AG09319 (cell line): ENCODE measurements around the gene NUDT8.
"Not testable (repeated sequence)": the region's sequence is repeated elsewhere in the genome, so short reads cannot be mapped to it uniquely, and the experiment has no call there.

Source experiments
- DNase-seq: peaks from one replicate; pipeline ENCODE4 v3.0.0-alpha.2; 2010; ENCODE audit warnings: low read depth; ENCODE audit errors: extremely low read depth
- CTCF ChIP-seq: IDR thresholded peaks from 2 replicates; pipeline ENCODE4 v1.5.1; 2011; ENCODE audit warnings: low read depth, mild to moderate bottlenecking, inconsistent platforms, low read length, moderate library complexity

NUDT8 gene

GRCh38 chr11:67626970-67627369 lies 2.8 kb downstream of the NUDT8 start:
- DNase-seq: no peak
- no peak for TF ChIP-seq CTCF

DNA sequence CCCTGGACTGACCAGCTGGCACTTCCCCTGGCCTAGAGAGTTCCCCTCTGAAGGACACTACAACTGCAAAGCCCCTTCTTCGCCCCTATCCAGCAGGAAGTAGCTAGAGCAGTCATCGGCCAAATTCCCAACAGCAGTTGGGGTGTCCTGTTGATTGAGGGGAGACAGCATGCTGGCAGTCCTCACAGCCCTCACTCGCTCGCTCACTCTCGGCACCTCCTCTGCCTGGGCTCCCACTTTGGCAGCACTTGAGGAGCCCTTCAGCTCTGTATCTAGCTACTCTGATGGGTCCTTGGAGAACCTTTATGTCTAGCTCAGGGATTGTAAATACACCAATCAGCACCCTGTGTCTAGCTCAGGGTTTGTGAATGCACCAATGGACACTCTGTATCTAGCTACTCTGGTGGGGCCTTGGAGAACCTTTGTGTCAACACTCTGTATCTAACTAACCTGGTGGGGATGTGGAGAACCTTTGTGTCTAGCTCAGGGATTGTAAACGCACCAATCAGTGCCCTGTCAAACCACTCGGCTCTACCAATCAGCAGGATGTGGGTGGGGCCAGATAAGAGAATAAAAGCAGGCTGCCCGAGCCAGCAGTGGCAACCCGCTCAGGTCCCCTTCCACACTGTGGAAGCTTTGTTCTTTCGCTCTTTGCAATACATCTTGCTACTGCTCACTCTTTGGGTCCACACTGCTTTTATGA lies 3.5 kb downstream of the NUDT8 start:
- not testable (repeated sequence) for DNase-seq

DNA sequence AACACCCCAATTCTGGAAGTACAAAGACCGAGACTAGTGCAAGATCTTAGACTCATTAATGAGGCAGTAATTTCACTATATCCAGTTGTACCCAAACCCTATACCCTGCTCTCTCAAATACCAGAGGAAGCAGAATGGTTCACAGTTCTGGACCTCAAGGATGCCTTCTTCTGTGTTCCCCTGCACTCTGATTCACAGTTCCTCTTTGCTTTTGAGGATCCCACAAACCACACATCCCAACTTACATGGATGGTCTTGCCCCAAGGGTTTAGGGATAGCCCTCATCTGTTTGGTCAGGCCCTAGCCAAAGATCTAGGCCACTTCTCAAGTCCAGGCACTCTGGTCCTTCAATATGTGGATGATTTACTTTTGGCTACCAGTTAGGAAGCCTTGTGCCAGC lies 5.9 kb downstream of the NUDT8 start:
- DNase-seq: not testable (repeated sequence)

DNA sequence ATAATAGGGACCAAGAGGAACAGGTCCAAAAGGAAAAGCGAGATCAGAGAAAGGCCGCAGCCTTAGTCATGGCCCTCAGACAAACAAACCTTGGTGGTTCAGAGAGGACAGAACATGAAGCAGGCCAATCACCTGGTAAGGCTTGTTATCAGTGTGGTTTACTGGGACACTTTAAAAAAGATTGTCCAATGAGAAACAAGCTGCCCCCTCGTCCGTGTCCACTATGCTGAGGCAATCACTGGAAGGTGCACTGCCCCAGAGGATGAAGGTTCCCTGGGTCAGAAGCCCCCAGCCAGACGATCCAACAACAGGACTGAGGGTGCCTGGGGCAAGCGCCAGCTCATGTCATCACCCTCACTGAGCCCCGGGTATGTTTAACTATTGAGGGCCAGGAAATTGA lies 6.8 kb downstream of the NUDT8 start:
- not testable (repeated sequence) for DNase-seq

GRCh38 chr11:67621928-67622327 lies 7.8 kb downstream of the NUDT8 start:
- not testable (repeated sequence) for DNase-seq

DNA sequence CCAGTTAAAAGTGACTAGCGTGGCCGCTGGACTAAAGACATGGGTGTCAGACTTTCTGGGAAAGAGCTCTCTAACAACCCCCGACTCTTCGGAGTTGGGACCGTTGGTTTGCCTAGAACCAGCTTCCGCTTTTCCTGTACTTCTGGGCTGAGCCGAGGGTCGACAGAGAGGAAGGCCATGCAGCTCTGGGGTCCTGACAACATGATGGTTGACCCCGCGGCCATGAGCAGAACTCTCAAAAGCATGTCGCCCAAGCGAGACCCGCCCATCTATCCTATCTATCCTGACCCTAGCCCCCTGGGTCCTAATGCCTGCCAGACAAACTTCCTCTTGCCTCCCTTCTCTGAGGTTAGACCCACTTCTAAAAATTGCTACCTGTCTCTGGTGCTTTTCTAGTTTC lies 9.1 kb downstream of the NUDT8 start:
- DNase-seq: not testable (repeated sequence)

GRCh38 chr11:67619683-67620618 lies 9.8 kb downstream of the NUDT8 start:
- DNase-seq: not testable (repeated sequence)

- DNase-seq: not testable (repeated sequence)
These were observed 10.7 kb downstream of the NUDT8 start for GRCh38 chr11:67618901-67619659.

DNA sequence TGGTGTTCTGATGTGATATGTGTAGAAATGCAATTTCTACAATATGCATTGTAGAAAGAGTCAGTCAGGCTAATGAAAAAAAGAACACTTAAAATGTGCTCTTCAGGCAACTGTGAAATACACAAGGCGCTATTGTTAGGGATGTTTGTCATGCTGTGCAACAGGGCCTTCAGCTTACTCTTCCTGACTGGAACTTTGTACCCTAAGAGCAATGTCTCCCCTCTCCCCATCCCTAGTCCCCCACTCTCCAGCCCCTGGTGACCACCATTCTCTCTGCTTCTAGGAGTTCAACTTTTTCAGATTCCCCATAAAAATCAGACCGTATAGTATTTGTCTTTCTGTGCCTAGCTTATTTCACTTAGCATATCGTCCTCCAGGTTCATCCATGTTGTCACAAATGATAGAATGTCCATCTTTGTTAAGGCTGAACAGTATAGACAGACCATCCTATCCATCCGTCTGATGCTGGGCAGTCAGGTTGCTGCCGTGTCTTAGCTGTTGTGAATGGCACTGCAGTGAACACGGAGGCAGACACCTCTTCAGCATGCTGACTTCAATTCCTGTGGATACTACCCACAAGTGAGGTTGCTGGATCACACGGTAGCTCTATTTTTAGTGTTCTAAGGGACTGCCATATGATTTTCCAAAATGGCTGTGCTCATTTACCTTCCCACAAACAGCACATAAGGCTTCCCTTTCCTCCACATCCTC lies 12.3 kb downstream of the NUDT8 start:
- TF ChIP-seq CTCF: no peak
- no peak for DNase-seq

- TF ChIP-seq CTCF: no peak
- DNase-seq: no peak
These were observed 13.1 kb downstream of the NUDT8 start for GRCh38 chr11:67616431-67617242.
